Endothelial cell of umbilical vein (primary cell): ENCODE data around the gene KRT82. TPM values are rescaled to one million over a fixed set of nuclear protein-coding genes. Genes with fewer than 3 reads are reported as not detected.

Experiments
- BruUV-seq: library from RNA; stranded (reverse); fragments of 400-500 nt; replicated peaks from 2 replicates; lab custom pipeline; 2021; lab: Mats Ljungman, UMichigan
- CTCF ChIA-PET: fragments of 300-600, 350-600 bp; sonication (Branson Sonifier 250); formaldehyde crosslinking; loops from one replicate; lab custom pipeline; 2021; ENCODE audit warnings: antibody characterized with exemption, inconsistent platforms; lab: Charles Lee
- POLR2A ChIA-PET: fragments of 300-600, 350-600 bp; sonication (Branson Sonifier 250); formaldehyde crosslinking; loops from one replicate; lab custom pipeline; 2021; ENCODE audit warnings: antibody characterized with exemption, inconsistent platforms; lab: Charles Lee
- DNase-seq: peaks from one replicate; pipeline ENCODE4 v3.0.0-alpha.2; 2011; ENCODE audit warnings: low read depth, low spot score
- FAIRE-seq: peaks from 2 replicates; lab custom pipeline; 2011; peaks lifted over from hg19 to GRCh38; lab: Jason Lieb, UNC
- H2AFZ ChIP-seq: 2 replicates; pipeline ENCODE4 v1.6.0; 2012; ENCODE audit warnings: low read depth, low read length, control low read depth, inconsistent platforms
- H3K27ac ChIP-seq: 2 replicates; pipeline ENCODE4 v1.5.1; 2011; ENCODE audit warnings: low read depth, mild to moderate bottlenecking, control low read depth, low read length, moderate library complexity; ENCODE audit not compliant: insufficient read depth
- H3K27me3 ChIP-seq, 2 experiments: 2 replicates each; pipeline versions ENCODE4 v1.6.0 to v1.6.1; 2011; ENCODE audit warnings: low read length in 2 of 2, mixed read lengths in 1 of 2; ENCODE audit not compliant: control insufficient read depth in 2 of 2, insufficient read depth in 2 of 2
- H3K36me3 ChIP-seq, 2 experiments: 2 replicates in 1 of 2; 3 replicates in 1 of 2; pipeline ENCODE4 v1.5.1; 2011; ENCODE audit warnings: low read length in 2 of 2, mild to moderate bottlenecking in 1 of 2, moderate library complexity in 1 of 2; ENCODE audit not compliant: control insufficient read depth in 2 of 2, insufficient read depth in 2 of 2; ENCODE audit errors: extremely low read depth in 1 of 2
- H3K4me1 ChIP-seq: 3 replicates; pipeline ENCODE4 v1.5.1; 2011; ENCODE audit warnings: mild to moderate bottlenecking, low read length; ENCODE audit not compliant: control insufficient read depth, insufficient read depth; ENCODE audit errors: extremely low read depth
- H3K4me2 ChIP-seq: 2 replicates; pipeline ENCODE4 v1.6.1; 2011; ENCODE audit warnings: low read length, control low read depth, mixed read lengths; ENCODE audit not compliant: insufficient read depth
- H3K4me3 ChIP-seq, 3 experiments: fragments of 200-600 bp in 1 of 3; sonication (generic), shearing (Covaris generic) in 1 of 3; replicated peaks in 1 of 3; 2 replicates each; pipeline ENCODE4 v1.5.1; 2011 to 2016; ENCODE audit warnings: control low read depth in 3 of 3, low read length in 3 of 3, mild to moderate bottlenecking in 2 of 3, inconsistent platforms in 1 of 3, low read depth in 1 of 3, moderate library complexity in 1 of 3; ENCODE audit not compliant: insufficient read depth in 1 of 3
- H3K79me2 ChIP-seq: 2 replicates; pipeline ENCODE4 v1.6.0; 2012; ENCODE audit warnings: low read length, inconsistent platforms; ENCODE audit not compliant: control insufficient read depth, insufficient read depth
- H3K9ac ChIP-seq: replicated peaks from 2 replicates; pipeline ENCODE3; 2011; ENCODE audit warnings: low read length, control low read depth; ENCODE audit not compliant: insufficient read depth; ENCODE audit errors: extremely low read depth
- H3K9me1 ChIP-seq: replicated peaks from 3 replicates; pipeline ENCODE4 v1.6.0; 2011; ENCODE audit warnings: mild to moderate bottlenecking, low read length; ENCODE audit not compliant: control insufficient read depth, insufficient read depth; ENCODE audit errors: extremely low read depth
- H3K9me3 ChIP-seq: replicated peaks from 2 replicates; pipeline ENCODE4 v1.5.1; 2012; ENCODE audit warnings: low read length, inconsistent platforms; ENCODE audit not compliant: control insufficient read depth, insufficient read depth
- H4K20me1 ChIP-seq: replicated peaks from 2 replicates; pipeline ENCODE3; 2011; ENCODE audit warnings: mild to moderate bottlenecking, low read length; ENCODE audit not compliant: control insufficient read depth, insufficient read depth; ENCODE audit errors: extremely low read depth
- CTCF ChIP-seq, 2 donors: IDR thresholded peaks; 1 replicate in 1 of 2; 2 replicates in 1 of 2; pipeline ENCODE4 v1.5.1; 2011; ENCODE audit warnings: low read length in 2 of 2, mild to moderate bottlenecking in 2 of 2, moderate library complexity in 2 of 2, control low read depth in 1 of 2, inconsistent platforms in 1 of 2, low read depth in 1 of 2; ENCODE audit not compliant: insufficient read depth in 1 of 2; ENCODE audit errors: extremely low read depth in 1 of 2
- EZH2 ChIP-seq: IDR thresholded peaks from 2 replicates; pipeline ENCODE4 v1.6.1; 2012; ENCODE audit warnings: borderline replicate concordance, low read depth, mild to moderate bottlenecking, moderate library complexity, low read length, inconsistent platforms; ENCODE audit not compliant: severe bottlenecking
- FOS ChIP-seq: IDR thresholded peaks from 2 replicates; pipeline ENCODE4 v1.6.1; 2011; ENCODE audit warnings: mild to moderate bottlenecking, low read length, moderate library complexity, borderline replicate concordance; ENCODE audit not compliant: insufficient read depth
- JUN ChIP-seq: IDR thresholded peaks from 2 replicates; pipeline ENCODE4 v1.6.1; 2011; ENCODE audit warnings: borderline replicate concordance, low read depth; ENCODE audit not compliant: insufficient read length, insufficient read depth
- MAX ChIP-seq: IDR thresholded peaks from 2 replicates; pipeline ENCODE4 v1.6.1; 2011; ENCODE audit not compliant: insufficient read depth, insufficient read length
- MYC ChIP-seq: IDR thresholded peaks from one replicate; pipeline ENCODE4 v1.6.1; 2011; ENCODE audit warnings: mild to moderate bottlenecking, low read depth, low read length
- POLR2A ChIP-seq: IDR thresholded peaks from 2 replicates; pipeline ENCODE4 v1.6.1; 2012; ENCODE audit warnings: low read depth, mild to moderate bottlenecking, control low read depth, low read length
- POLR2AphosphoS5 ChIP-seq: IDR thresholded peaks from 2 replicates; pipeline ENCODE4 v1.6.1; 2012; ENCODE audit warnings: low read depth, mild to moderate bottlenecking, control low read depth, low read length, moderate library complexity; ENCODE audit not compliant: insufficient read depth
- dilution Hi-C: fragments of 300-500 bp; cut with MboI; formaldehyde crosslinking; loops from one replicate; pipeline ENCODE4 v1.15.0; 2019; ENCODE audit warnings: low sequenced_read_pairs; ENCODE audit not compliant: extremely low pct_ligation_motif_present
- intact Hi-C: fragments of 100-400 bp; cut with micrococcal nuclease; formaldehyde crosslinking; loops from one replicate; pipeline ENCODE4 v1.10.0; 2022
- polyA plus RNA-seq, 4 experiments: library from polyadenylated mRNA; depleted of rRNA in 3 of 4; stranded (reverse) in 3 of 4; unstranded in 1 of 4; fragments of >200 nt; gene quantifications; 2 replicates each; pipeline versions ENCODE4 v1.2.1 to v1.2.3, GENCODE V29; 2011 to 2012; ENCODE audit warnings: missing spikeins in 1 of 4
- total RNA-seq: library from RNA; stranded (reverse); gene quantifications from 2 replicates; pipeline ENCODE4 v1.2.3, GENCODE V29; 2021

The KRT82 gene
- total and polyA plus RNA-seq, 2 donors (not counting 3 experiments of a cell fraction or from before 2014, with no cell fraction given) = not detected

- peaks cover 14 to 16% of the 10 kb centered on the region in 2 experiments for H3K27me3 ChIP-seq
- H3K79me2 ChIP-seq = no peaks in the 10 kb centered on the region
- H3K27ac ChIP-seq = no peak overlapping the region
- BruUV-seq = no TSS peak
- H3K4me1 ChIP-seq = no peaks in the 10 kb centered on the region
- ChIA-PET POLR2A (no interaction called here), CTCF (interaction anchor here (1.6 kb wide), 1 partner anchor 8 kb away, joined by 4 read pairs; no protein-coding TSS in a partner anchor)
- TF ChIP-seq CTCF (IDR thresholded peaks at IDR 0.05; ENCODE audit: extremely low read depth in 1 of 2, insufficient read depth in 1 of 2, low read depth in 1 of 2, low read length in 2 of 2) (no peak), FOS (no peak), POLR2AphosphoS5 (no peak), JUN (no peak), EZH2 (no peak), MAX (no peak), POLR2A (no peak), MYC (no peak)
- dilution Hi-C loops (no loop called here), intact Hi-C loops (no loop called here)
- H2AFZ ChIP-seq = no peak overlapping the region
- no peak overlapping the region for H3K9ac ChIP-seq
- H4K20me1 ChIP-seq = no peaks in the 10 kb centered on the region
- DNase-seq (no peak), FAIRE-seq (no peak)
- H3K4me2 ChIP-seq = no peak overlapping the region
- H3K36me3 ChIP-seq = no peaks in the 10 kb centered on the region
- no peaks in the 10 kb centered on the region for H3K9me1 ChIP-seq
- no peak overlapping the region for H3K4me3 ChIP-seq
- H3K9me3 ChIP-seq = no peaks in the 10 kb centered on the region
Measured at GRCh38 chr12:52352951-52353350, 53.2 kb downstream of the KRT82 start.
